Testis (tissue), 2 donors: ENCODE data around the gene PRRT1B.

Source experiments
- POLR2A ChIP-seq: fragments of 450-650 bp; IDR thresholded peaks from one replicate; pipeline ENCODE4 v1.6.1; 2017; ENCODE audit warnings: antibody characterized with exemption, mild to moderate bottlenecking, moderate library complexity
- TF ChIP-seq, protein P1 (sequence below), 3 experiments: fragments of 450-650 bp in 2 of 3; fragments of 200-600 bp in 1 of 3; sonication (generic) in 1 of 3; IDR thresholded peaks; one replicate each; pipeline ENCODE4 v1.5.1; 2016 to 2019; ENCODE audit warnings: antibody characterized with exemption in 3 of 3, mild to moderate bottlenecking in 2 of 3, moderate library complexity in 1 of 3

DNA sequence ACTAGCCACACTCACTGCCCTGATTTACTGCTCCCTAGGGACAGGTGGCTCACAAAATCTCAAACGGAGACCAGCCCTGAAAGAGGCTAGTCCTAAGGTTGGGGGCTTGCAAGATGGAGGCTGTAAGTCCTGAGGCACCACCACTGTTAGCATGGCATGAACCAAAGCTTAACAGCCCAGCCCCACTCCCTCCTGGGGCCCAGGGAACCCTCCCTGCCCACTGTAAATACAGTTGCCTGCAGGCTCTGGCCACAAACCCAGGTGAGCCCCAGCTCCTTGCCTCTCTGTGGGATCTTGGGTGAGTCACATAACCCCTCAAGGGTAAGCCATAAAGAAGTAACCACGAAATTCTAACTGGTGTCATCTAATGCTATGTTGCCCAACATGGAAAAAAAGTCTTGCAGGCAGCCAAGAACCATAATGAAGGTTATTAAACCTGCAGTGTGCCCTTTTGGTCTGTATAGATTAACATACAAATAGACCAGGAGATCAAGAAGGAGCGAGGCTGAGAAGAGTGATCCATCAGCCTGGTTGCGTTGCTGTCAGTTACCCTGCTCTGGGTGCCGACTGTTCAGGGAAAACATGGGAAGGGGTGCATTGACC, 44.3 kb upstream of the PRRT1B start:
- TF ChIP-seq, protein P1, sequence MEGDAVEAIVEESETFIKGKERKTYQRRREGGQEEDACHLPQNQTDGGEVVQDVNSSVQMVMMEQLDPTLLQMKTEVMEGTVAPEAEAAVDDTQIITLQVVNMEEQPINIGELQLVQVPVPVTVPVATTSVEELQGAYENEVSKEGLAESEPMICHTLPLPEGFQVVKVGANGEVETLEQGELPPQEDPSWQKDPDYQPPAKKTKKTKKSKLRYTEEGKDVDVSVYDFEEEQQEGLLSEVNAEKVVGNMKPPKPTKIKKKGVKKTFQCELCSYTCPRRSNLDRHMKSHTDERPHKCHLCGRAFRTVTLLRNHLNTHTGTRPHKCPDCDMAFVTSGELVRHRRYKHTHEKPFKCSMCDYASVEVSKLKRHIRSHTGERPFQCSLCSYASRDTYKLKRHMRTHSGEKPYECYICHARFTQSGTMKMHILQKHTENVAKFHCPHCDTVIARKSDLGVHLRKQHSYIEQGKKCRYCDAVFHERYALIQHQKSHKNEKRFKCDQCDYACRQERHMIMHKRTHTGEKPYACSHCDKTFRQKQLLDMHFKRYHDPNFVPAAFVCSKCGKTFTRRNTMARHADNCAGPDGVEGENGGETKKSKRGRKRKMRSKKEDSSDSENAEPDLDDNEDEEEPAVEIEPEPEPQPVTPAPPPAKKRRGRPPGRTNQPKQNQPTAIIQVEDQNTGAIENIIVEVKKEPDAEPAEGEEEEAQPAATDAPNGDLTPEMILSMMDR (IDR thresholded peaks at IDR 0.05): no peak
- TF ChIP-seq POLR2A: no peak
